ENCODE data around the gene CCL3.
"Not testable (repeated sequence)": the region's sequence is repeated elsewhere in the genome, so short reads cannot be mapped to it uniquely, and the experiment has no call there.

Gene CCL3

GRCh38 chr17:36087897-36088572 is 1.9 kb downstream of the CCL3 start:
- not testable (repeated sequence) for H3K4me3 ChIP-seq (ENCODE audit: low read depth, low read length)

- not testable (repeated sequence) for H3K4me3 ChIP-seq (ENCODE audit: low read depth, low read length)
Measured at GRCh38 chr17:36087471-36087870, 2.5 kb downstream of the CCL3 start.

GRCh38 chr17:36086791-36087190 is 3.2 kb downstream of the CCL3 start:
- H3K4me3 ChIP-seq (ENCODE audit: low read depth, low read length) = no peak overlapping the region

- H3K4me3 ChIP-seq (ENCODE audit: low read depth, low read length) = no peak overlapping the region
Measured at GRCh38 chr17:36085765-36086164, 4.2 kb downstream of the CCL3 start.

- H3K4me3 ChIP-seq (ENCODE audit: low read depth, low read length) = not testable (repeated sequence)
Measured at GRCh38 chr17:36083691-36084090, 6.3 kb downstream of the CCL3 start.

- not testable (repeated sequence) for H3K4me3 ChIP-seq (ENCODE audit: low read depth, low read length)
Measured at GRCh38 chr17:36082482-36083120, 7.3 kb downstream of the CCL3 start.

GRCh38 chr17:36081681-36082471 is 8.1 kb downstream of the CCL3 start:
- H3K4me3 ChIP-seq (ENCODE audit: low read depth, low read length) = not testable (repeated sequence)

GRCh38 chr17:36074365-36074764 is 15.6 kb downstream of the CCL3 start:
- H3K4me3 ChIP-seq (ENCODE audit: low read depth, low read length) = no peak overlapping the region

- H3K4me3 ChIP-seq (ENCODE audit: low read depth, low read length) = no peak overlapping the region
Measured at GRCh38 chr17:36072431-36073121, 17.4 kb downstream of the CCL3 start.

- no peak overlapping the region for H3K4me3 ChIP-seq (ENCODE audit: low read depth, low read length)
Measured at GRCh38 chr17:36071751-36072150, 18.2 kb downstream of the CCL3 start.

- no peak overlapping the region for H3K4me3 ChIP-seq (ENCODE audit: low read depth, low read length)
Measured at GRCh38 chr17:36070427-36070826, 19.5 kb downstream of the CCL3 start.

- H3K4me3 ChIP-seq (ENCODE audit: low read depth, low read length) = no peak overlapping the region
Measured at GRCh38 chr17:36069136-36069535, 20.8 kb downstream of the CCL3 start.

GRCh38 chr17:36068524-36068923 is 21.4 kb downstream of the CCL3 start:
- H3K4me3 ChIP-seq (ENCODE audit: low read depth, low read length) = no peak overlapping the region

- H3K4me3 ChIP-seq (ENCODE audit: low read depth, low read length) = no peak overlapping the region
Measured at GRCh38 chr17:36066365-36066985, 23.5 kb downstream of the CCL3 start.

- H3K4me3 ChIP-seq (ENCODE audit: low read depth, low read length) = no peak within 1 kb of the TSS
Measured at GRCh38 chr17:36063786-36064541, 26.0 kb downstream of the CCL3 start, which contains the start of gene CCL18. TSS of gene CCL18 (plus strand) at chr17:36064272. CDS start at chr17:36064343, 71 bp downstream.

- no peak overlapping the region for H3K4me3 ChIP-seq (ENCODE audit: low read depth, low read length)
Measured at GRCh38 chr17:36060816-36061215, 29.1 kb downstream of the CCL3 start.

GRCh38 chr17:36059406-36059805 is 30.5 kb downstream of the CCL3 start:
- H3K4me3 ChIP-seq (ENCODE audit: low read depth, low read length) = no peak overlapping the region

GRCh38 chr17:36057911-36058310 is 32.0 kb downstream of the CCL3 start:
- H3K4me3 ChIP-seq (ENCODE audit: low read depth, low read length) = no peak overlapping the region

GRCh38 chr17:36055921-36056520 is 33.9 kb downstream of the CCL3 start:
- no peak overlapping the region for H3K4me3 ChIP-seq (ENCODE audit: low read depth, low read length)

GRCh38 chr17:36055171-36055570 is 34.8 kb downstream of the CCL3 start:
- no peak overlapping the region for H3K4me3 ChIP-seq (ENCODE audit: low read depth, low read length)
